Activated CD8-positive, alpha-beta T cell treated with anti-CD3 and anti-CD28 coated beads for 36 hours (primary cell): ENCODE measurements around the gene HNF4A. TPM values are rescaled to one million over a fixed set of nuclear protein-coding genes. Genes with fewer than 3 reads are reported as not detected.
"Not testable (repeated sequence)": the region's sequence is repeated elsewhere in the genome, so short reads cannot be mapped to it uniquely, and the experiment has no call there.

ENCODE experiments used
- ATAC-seq: fragments of 200-7000 bp; cut with Tn5 transposase; one replicate; pipeline ENCODE4 v1.10.0; 2021; ENCODE audit warnings: mild to moderate bottlenecking, moderate library complexity
- CTCF ChIA-PET: fragments of 350-600 bp; sonication (Branson Sonifier 250); formaldehyde crosslinking; loops from one replicate; lab custom pipeline; 2021; ENCODE audit warnings: antibody characterized with exemption; lab: Charles Lee
- POLR2A ChIA-PET: fragments of 350-600 bp; sonication (Branson Sonifier 250); formaldehyde crosslinking; loops from one replicate; lab custom pipeline; 2021; ENCODE audit warnings: antibody characterized with exemption; lab: Charles Lee
- DNase-seq: peaks from one replicate; pipeline ENCODE4 v3.0.0-alpha.2; 2020
- H3K27ac Mint-ChIP-seq: one replicate; pipeline ENCODE4 v1.8.0; 2021; ENCODE audit warnings: mild to moderate bottlenecking, mixed read lengths
- H3K27me3 Mint-ChIP-seq: one replicate; pipeline ENCODE4 v1.8.0; 2021; ENCODE audit warnings: mixed read lengths
- H3K36me3 Mint-ChIP-seq: one replicate; pipeline ENCODE4 v1.8.0; 2021; ENCODE audit warnings: low read depth, mixed read lengths
- H3K4me1 Mint-ChIP-seq: one replicate; pipeline ENCODE4 v1.8.0; 2021; ENCODE audit warnings: low read depth, mixed read lengths
- H3K4me3 Mint-ChIP-seq: one replicate; pipeline ENCODE4 v1.8.0; 2021; ENCODE audit warnings: mild to moderate bottlenecking, moderate library complexity, mixed read lengths
- H3K9me3 Mint-ChIP-seq: one replicate; pipeline ENCODE4 v1.8.0; 2021; ENCODE audit warnings: mixed read lengths
- CTCF ChIP-seq: fragments of 200-600 bp; IDR thresholded peaks from one replicate; pipeline ENCODE4 v1.8.0; 2022; ENCODE audit warnings: antibody characterized with exemption, mild to moderate bottlenecking
- intact Hi-C: fragments of 100-400 bp; cut with micrococcal nuclease; formaldehyde crosslinking; loops from one replicate; pipeline ENCODE4 v1.10.0; 2022
- total RNA-seq, 2 experiments: library from RNA; stranded (reverse); gene quantifications; one replicate each; pipeline ENCODE4 v1.2.3, GENCODE V29; 2021

HNF4A gene
- total RNA-seq, 2 experiments from 2014 or later, result not detected

DNA sequence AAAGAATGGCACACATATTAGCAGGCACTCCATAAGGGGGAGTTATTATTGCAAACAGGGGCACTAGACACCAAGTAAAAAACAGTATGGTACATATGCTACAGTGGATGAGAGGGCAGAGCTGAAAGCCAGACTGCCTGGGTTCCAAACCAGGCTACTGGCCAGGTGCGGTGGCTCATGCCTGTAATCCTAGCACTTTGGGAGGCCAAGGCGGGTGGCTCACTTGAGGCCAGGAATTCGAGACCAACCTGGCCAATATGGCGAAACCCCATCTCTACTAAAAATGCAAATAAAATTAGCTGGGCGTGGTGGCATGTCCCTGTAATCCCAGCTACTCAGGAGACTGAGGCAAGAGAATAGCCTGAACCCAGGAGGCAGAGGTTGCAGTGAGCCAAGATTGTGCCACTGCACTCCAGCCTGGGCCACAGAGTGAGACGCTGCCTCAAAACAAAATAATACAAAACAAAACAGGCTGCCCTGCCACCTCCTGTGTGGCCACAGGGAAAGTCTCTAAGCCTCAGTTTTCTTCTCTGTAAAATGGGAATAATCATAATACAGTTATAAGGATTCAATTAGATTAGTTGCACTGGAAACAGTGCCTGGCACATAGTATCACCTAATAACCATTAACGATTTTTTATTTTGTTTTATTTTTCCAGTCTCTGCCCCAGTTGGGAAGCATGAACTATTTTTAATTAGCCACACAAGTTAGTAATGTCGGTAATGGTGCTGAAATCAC, 112.7 kb downstream of the HNF4A start:
- H3K4me1 Mint-ChIP-seq, result no peaks in the 10 kb centered on the region
- no peaks in the 10 kb centered on the region for H3K9me3 Mint-ChIP-seq
- CTCF ChIA-PET, result no interaction called here
- ATAC-seq (no peak), DNase-seq (no peak)
- no peaks in the 10 kb centered on the region for H3K27me3 Mint-ChIP-seq
- POLR2A ChIA-PET, result interaction anchor here (0.8 kb wide), 1 partner anchor 84 kb away, joined by 3 read pairs; no protein-coding TSS in a partner anchor
- no peak overlapping the region for H3K4me3 Mint-ChIP-seq
- no peak for TF ChIP-seq CTCF
- H3K36me3 Mint-ChIP-seq, result no peaks in the 10 kb centered on the region
- intact Hi-C loops, result loop anchor here (10.0 kb wide), 1 partner anchor 253 kb away; the partner anchor contains the start of gene OSER1
- H3K27ac Mint-ChIP-seq, result no peak overlapping the region

- no peaks in the 10 kb centered on the region for H3K36me3 Mint-ChIP-seq
- no peak overlapping the region for H3K27ac Mint-ChIP-seq
- ChIA-PET POLR2A (no interaction called here), CTCF (interaction anchor here (1.1 to 2.3 kb wide), 3 partner anchors 86 to 253 kb away, joined by 3 to 7 read pairs (median 4); no protein-coding TSS in a partner anchor)
- TF ChIP-seq CTCF, result no peak
- H3K4me1 Mint-ChIP-seq, result peaks cover 4% of the 10 kb centered on the region
- no peak for ATAC-seq
- no peaks in the 10 kb centered on the region for H3K9me3 Mint-ChIP-seq
- no peak overlapping the region for H3K4me3 Mint-ChIP-seq
- H3K27me3 Mint-ChIP-seq, result no peaks in the 10 kb centered on the region
- intact Hi-C loops, result loop anchor here (10.0 kb wide), 1 partner anchor 144 kb away; no protein-coding TSS in a partner anchor
- no peak for DNase-seq
Observed at GRCh38 chr20:44470327-44470726, 114.8 kb downstream of the HNF4A start.

DNA sequence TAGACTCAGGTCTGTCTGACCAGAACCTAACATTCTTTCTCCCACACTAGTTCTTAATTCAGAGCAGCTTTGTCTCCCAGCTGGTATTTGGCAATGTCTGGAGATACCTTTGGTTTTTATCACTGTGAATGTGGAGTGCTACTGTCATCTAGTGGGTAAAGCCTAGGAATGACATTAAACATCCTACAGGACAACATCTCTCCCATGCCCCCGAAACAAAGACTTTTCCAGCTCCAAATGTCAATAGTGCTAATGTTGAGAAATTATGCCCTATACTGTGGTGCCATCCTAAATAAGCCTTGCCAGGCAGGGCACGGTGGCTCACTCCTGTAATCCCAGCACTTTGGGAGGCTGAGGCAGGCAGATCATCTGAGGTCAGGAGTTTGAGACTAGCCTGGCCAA, 116.0 kb downstream of the HNF4A start:
- ATAC-seq (no peak), DNase-seq (no peak)
- H3K9me3 Mint-ChIP-seq, result no peaks in the 10 kb centered on the region
- H3K36me3 Mint-ChIP-seq, result no peaks in the 10 kb centered on the region
- POLR2A ChIA-PET, result no interaction called here
- no peak overlapping the region for H3K27ac Mint-ChIP-seq
- H3K27me3 Mint-ChIP-seq, result no peaks in the 10 kb centered on the region
- CTCF ChIA-PET, result interaction anchor here (1.2 to 2.3 kb wide), 3 partner anchors 9 to 254 kb away, joined by 3 to 7 read pairs (median 6); no protein-coding TSS in a partner anchor
- H3K4me1 Mint-ChIP-seq, result peaks cover 11% of the 10 kb centered on the region
- TF ChIP-seq CTCF, result no peak
- no peak overlapping the region for H3K4me3 Mint-ChIP-seq
- intact Hi-C loops, result loop anchor here (10.0 kb wide), 1 partner anchor 143 kb away; no protein-coding TSS in a partner anchor

DNA sequence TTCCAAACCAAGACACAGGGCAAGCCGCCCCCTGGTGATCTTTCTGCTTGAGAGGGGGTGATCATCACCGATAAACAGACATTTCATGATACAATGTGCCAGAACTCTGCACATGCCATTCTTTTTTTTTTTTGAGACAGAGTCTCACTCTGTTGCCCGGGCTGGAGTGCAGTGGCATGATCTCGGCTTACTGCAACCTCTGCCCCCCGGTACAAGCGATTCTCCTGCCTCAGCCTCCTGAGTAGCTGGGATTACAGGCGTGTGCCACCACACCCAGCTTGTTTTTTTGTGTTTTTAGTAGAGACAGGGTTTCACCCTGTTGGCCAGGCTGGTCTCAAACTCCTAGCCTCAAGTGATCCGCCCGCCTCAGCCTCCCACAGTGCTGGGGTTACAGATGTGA, 116.8 kb downstream of the HNF4A start:
- H3K4me3 Mint-ChIP-seq, H3K36me3 Mint-ChIP-seq, H3K27ac Mint-ChIP-seq, DNase-seq, H3K27me3 Mint-ChIP-seq, ATAC-seq, POLR2A ChIA-PET, H3K9me3 Mint-ChIP-seq: not testable (repeated sequence)
- CTCF ChIA-PET, result interaction anchor here (2.0 to 2.3 kb wide), 2 partner anchors 10 to 88 kb away, joined by 6 to 7 read pairs; no protein-coding TSS in a partner anchor
- intact Hi-C loops, result loop anchor here (10.0 kb wide), 1 partner anchor 143 kb away; no protein-coding TSS in a partner anchor
- H3K4me1 Mint-ChIP-seq, result peaks cover 19% of the 10 kb centered on the region

DNA sequence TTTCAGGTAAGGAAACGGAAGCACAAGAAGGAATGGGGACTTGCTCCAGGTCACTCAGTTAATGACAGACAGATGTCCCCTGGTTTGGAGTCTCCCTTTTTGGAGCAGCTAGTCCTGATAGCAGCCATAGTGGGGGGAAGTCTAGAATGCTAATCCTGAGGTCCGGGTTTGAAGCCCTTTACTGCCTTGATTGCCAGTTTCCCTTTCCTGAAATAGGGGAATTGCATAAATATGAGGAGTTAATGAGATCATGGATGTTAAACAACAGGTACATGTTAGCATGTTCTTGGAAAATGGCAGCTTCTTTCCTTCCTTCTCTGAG, 119.8 kb downstream of the HNF4A start:
- CTCF ChIA-PET, result interaction anchor here (0.9 to 1.9 kb wide), 7 partner anchors 16 to 258 kb away, joined by 3 to 6 read pairs (median 3); partner anchors contain the start of gene SERINC3
- DNase-seq (no peak), ATAC-seq (no peak)
- POLR2A ChIA-PET, result interaction anchor here (0.5 to 2.2 kb wide), 12 partner anchors 12 to 421 kb away, joined by 3 to 7 read pairs (median 3); no protein-coding TSS in a partner anchor
- H3K27ac Mint-ChIP-seq, result peak overlapping the region; percentile 97
- peak overlapping the region; percentile 94 for H3K4me3 Mint-ChIP-seq
- H3K9me3 Mint-ChIP-seq, result no peaks in the 10 kb centered on the region
- H3K36me3 Mint-ChIP-seq, result no peaks in the 10 kb centered on the region
- TF ChIP-seq CTCF, result no peak
- no peaks in the 10 kb centered on the region for H3K27me3 Mint-ChIP-seq
- intact Hi-C loops, result loop anchor here (10.0 kb wide), 1 partner anchor 139 kb away; no protein-coding TSS in a partner anchor
- peaks cover 20% of the 10 kb centered on the region for H3K4me1 Mint-ChIP-seq
